ENCODE measurements around the gene CFL1.

The CFL1 gene

DNA sequence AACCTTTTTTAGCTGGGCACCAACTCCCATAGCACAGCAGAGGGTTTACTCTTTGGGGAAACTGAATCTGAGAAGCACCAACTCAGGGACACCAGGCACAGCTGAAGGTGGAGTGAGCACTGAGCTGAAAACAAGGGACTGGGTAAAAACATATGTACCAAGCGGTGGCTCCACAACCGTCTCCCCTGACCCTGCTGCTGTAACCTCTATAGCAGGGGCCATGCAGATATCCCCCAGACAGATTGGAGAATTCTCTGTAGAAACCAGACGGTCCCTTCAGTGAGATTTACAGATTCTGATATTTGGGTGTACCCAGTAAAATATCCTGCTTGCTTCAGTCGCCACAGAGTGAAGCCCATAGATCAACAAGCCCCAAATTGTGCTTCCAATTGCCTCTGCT, 28.5 kb downstream of the CFL1 start:
- DNase-seq: no peak

DNA sequence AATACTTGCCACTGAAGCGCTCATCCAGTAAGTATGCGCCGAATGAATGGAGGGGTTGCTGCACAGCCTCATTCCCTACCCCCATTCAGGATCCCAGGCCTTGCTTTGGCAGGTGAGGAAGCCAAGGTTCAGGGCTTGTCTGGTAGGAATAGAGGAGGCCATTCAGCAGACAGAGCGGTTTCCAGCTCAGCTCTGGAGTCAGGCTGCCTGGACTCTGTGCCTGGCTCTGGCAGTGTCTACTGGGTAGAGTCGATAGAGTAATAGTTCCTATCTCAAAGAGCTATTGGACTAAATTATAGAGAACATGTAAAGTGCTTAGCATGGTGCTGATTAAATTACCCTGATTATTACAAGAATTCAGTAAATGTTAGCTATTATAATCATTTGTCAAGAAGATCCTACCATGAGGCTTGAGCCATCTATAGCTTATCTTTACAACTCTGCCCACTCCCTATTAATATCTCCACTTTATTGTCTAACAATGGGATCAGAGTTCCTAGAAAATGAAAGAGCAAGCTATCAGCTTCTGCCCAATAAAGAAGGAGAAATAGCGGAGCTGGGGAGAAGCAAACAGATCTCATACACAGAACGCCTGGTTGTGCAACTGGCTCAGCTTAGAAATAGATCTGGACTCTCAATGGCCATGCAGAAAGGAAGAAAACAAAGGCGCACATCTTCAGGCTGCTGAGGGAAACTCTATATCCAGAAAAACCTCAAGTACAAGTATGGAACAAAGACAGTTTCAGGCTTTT, 30.8 kb downstream of the CFL1 start:
- DNase-seq: no peak

DNA sequence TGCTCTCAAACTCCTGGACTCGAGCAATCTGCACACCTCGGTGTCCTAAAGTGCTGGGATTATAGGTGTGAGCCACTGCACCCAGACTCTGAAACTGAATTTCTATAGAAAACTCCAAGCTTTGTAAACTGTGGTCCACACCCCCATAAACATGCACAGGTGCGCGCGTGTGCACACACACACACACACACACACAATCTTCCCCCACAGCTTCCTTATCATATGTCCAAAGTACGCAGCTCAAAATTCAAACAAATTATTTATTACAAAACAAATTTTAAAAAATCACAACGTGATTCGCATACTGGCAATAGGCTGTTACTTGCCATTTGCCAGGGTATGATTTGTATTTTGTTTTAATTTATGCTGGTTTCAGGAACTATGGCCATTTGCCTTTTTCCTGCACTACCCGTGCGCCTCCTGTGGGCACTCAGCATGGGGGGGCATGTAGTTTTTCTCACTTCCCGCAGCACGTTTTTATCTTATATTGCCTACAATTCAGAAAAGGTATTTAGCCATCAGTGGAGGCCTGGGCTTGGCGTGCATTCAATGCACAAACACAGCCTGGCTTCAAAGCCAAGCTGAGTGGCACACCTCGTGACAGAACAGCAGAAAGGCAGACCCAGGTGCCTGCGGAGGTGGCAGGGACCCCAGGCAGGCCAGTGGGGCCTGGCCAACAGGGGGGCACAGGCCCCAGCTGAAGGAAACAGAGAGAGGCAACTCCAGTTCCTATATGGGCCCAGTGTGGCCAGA, 35.0 kb downstream of the CFL1 start:
- no peak for DNase-seq

DNA sequence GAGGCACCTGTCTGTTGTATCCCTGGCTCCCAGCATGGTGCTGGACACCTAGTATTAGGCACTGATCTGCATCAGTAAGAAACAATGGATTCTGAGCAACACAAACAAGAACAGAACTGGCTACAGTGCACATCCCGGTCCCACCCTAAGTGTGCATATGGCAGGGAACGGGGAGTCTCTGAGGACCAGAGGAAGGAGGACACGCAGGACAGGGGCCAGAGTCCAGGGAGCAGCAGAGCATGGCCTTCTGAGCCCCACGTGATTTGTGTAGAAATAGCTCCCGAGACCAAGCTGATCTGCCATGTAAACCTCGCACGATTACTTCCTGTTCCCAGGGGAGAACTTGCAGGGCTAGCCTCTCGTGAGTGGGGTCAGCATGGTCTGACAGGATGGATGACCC, 36.9 kb downstream of the CFL1 start:
- DNase-seq: no peak

DNA sequence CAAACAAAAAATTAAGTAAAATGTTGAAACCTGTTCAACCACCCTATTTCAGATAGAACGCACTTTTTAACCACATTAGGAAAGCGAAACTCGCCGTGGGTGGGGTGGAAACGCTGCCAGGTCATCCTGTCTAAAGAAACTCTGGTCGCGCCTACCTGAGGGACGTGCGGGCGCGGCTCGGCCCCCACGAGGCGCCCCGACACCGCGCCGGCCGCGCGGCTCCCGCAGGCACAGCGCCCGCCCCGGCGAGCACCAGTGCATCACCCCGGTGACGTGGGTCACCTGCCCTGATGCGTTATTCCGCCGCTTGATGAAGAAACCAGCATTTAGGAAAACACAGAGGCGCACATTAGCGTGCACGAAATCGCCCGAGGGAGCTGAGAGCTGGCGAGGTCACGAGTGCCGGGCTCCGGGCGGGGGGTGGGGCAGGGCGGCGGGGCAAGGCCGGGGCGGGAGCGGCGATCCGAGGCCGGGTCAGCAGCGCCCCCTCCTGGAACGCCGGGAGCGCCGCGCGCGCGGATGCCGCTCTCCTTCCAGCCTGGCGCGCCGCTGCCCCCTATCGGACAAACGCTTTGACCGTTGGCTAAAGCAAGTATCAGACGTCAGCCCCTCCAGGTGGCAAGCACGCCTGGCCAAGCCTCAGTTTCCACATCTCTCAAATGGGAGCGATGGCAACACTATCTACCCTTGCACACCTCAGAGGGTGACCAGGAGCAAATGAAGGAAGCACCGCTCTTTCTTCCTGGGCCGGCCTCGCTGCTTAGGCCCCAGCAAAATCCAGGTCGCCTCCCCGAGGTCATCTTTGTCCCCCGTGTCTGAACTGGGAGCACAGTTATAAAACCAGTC, 39.9 kb downstream of the CFL1 start:
- peak; percentile 97 for DNase-seq

- no peak for DNase-seq
Observed at GRCh38 chr11:65817312-65817834, 40.6 kb downstream of the CFL1 start.

- DNase-seq: no peak
Observed at GRCh38 chr11:65816696-65817095, 41.3 kb downstream of the CFL1 start.

- no peak for DNase-seq
Observed at GRCh38 chr11:65814986-65815565, 42.9 kb downstream of the CFL1 start.

DNA sequence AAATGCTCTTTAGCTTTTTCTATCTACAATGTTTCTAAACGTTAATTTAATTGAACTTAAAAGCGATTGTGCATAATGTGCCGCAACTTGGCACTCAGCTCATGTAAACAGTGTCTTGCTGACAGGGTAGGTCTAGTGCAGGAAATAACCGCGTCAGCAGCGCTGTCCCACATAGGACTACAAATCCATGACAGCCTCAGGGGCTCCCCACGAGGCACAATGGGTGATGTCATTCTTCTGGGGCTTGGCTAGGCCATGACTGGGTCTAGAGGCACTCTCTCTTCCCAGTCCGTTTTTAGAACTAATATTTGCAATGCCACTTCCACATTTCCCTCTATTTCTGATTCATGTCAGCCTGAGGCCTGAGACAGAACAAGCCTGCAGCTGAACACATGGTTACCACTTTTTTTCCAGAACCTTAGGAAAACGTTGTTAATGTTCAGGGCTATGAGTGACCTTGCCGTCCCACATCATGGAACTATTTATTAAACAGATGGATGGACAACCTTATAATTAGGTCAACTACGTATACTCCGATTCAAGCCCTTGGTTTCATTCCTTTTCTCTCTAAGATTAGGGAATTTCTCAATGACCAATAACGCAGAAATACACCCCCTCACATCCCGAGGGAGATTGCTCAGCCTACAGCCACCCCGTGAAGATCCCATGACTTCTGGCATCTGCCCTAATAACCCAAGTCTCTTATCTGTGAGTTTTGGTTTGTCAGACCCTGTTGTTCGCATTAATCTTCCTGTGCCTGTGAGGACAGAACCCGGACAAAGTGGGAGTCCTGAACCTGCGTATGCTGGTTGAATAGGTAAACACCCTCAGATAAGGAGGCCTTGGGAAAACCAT, 43.6 kb downstream of the CFL1 start:
- no peak for DNase-seq

GRCh38 chr11:65811764-65812475, 46.1 kb downstream of the CFL1 start:
- no peak for DNase-seq

DNA sequence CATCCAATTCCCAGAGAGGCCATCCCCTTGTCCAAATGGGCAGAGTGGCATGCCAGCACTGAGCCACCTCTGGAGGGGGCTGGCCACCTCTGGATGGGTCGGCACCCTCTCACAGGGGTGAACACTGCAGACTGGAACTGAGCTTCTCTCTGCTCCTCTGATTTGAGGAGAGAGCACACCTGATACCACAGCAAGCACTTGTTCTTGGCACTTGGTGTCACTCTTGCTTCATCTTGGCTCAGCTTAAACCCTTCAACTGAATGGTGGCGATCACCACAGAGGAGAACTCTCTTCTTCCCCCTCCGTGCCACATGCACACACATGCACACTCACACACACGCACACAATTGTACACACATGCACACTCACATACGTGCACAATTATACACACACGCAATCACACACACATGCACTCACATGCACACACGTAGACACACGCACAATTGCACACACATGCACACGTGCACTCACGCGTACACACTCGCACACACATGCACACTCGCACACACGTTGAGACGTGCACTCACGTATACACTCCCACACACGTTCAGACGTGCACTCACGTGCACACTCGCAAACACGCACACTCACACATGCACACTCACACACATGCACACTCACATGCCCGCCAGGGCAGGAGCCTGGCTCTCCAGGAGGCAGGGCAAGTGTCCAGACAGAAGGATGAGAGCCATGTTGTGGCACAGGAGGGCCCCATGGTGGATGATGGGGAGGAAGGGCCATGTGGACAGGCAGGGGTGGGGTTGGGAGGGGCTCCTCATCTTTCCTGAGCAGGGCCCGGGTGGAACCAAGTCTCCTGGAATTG, 47.7 kb downstream of the CFL1 start:
- peak; percentile 18 for DNase-seq

GRCh38 chr11:65809496-65809895, 48.5 kb downstream of the CFL1 start:
- DNase-seq: no peak

- DNase-seq: no peak
Observed at GRCh38 chr11:65808744-65809341, 49.1 kb downstream of the CFL1 start.

DNA sequence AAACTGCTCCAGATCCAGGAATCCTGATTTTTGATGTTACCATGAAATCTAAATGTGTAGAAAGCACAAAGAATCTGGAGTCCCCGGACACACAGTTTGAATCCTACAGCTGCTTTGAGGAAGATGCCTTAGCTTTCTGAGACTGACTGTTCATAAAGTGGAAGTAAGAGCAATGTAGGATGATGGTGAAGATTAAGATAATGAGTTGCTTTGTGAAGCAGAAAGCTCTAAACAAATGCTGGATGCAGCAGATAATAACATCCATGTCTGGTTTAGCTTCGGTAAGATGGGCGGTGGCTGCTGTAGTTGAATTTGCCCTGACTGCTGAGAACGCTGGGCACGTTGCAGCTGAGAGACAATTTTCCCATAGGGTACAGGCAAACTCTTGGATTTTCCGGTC, 51.0 kb downstream of the CFL1 start:
- no peak for DNase-seq

Measured in CD4-positive, alpha-beta T cell treated with Interleukin-6 for 4 hours (primary cell).